SU-DHL-6 (cell line): ENCODE measurements around the gene PIK3C2B.

Source experiments
- H2AFZ ChIP-seq: fragments of 200-600 bp; sonication (generic); 2 replicates; pipeline ENCODE4 v1.6.1; 2014; ENCODE audit warnings: low read depth, mild to moderate bottlenecking, moderate library complexity, mixed read lengths, antibody characterized with exemption, low read length; ENCODE audit not compliant: severe bottlenecking
- H3F3A ChIP-seq: fragments of 200-600 bp; shearing (Covaris generic); 2 replicates; pipeline ENCODE4 v1.6.0; 2016; ENCODE audit warnings: antibody characterized with exemption, mild to moderate bottlenecking; ENCODE audit not compliant: insufficient read depth
- H3K27ac ChIP-seq: fragments of 200-600 bp; sonication (generic); 2 replicates; pipeline ENCODE4 v1.5.1; 2016; ENCODE audit warnings: low read depth, mild to moderate bottlenecking, low read length, moderate library complexity, mixed read lengths
- H3K27me3 ChIP-seq: fragments of 200-600 bp; sonication (generic), shearing (Covaris generic); 2 replicates; pipeline ENCODE4 v1.6.0; 2014; ENCODE audit warnings: mild to moderate bottlenecking, low read length
- H3K36me3 ChIP-seq: fragments of 200-600 bp; sonication (generic); 2 replicates; pipeline ENCODE4 v1.6.1; 2014; ENCODE audit warnings: mild to moderate bottlenecking, low read length, mixed read lengths
- H3K4me2 ChIP-seq: fragments of 300-600, 200-600 bp; shearing (Covaris generic), sonication (generic); 2 replicates; pipeline ENCODE4 v1.6.0; 2014; ENCODE audit warnings: low read length, low read depth, mild to moderate bottlenecking; ENCODE audit not compliant: poor library complexity, severe bottlenecking
- H3K4me3 ChIP-seq: fragments of 200-600 bp; sonication (generic); 2 replicates; pipeline ENCODE4 v1.5.1; 2014; ENCODE audit warnings: antibody characterized with exemption, low read length, mild to moderate bottlenecking, mixed read lengths; ENCODE audit not compliant: insufficient read depth, poor library complexity, severe bottlenecking
- H3K79me2 ChIP-seq: fragments of 200-600 bp; sonication (generic); 2 replicates; pipeline ENCODE4 v1.6.1; 2014; ENCODE audit warnings: mild to moderate bottlenecking, low read length, moderate library complexity; ENCODE audit not compliant: insufficient read depth
- H3K9ac ChIP-seq: fragments of 200-600 bp; sonication (generic); 2 replicates; pipeline ENCODE4 v1.7.0; 2014; ENCODE audit warnings: mild to moderate bottlenecking, low read length
- H3K9me2 ChIP-seq: fragments of 200-600 bp; sonication (generic); replicated peaks from 2 replicates; pipeline ENCODE4 v1.6.1; 2014; ENCODE audit warnings: low read length; ENCODE audit not compliant: insufficient read depth
- H3K9me3 ChIP-seq: fragments of 200-600 bp; sonication (generic); 2 replicates; pipeline ENCODE4 v1.6.1; 2014; ENCODE audit warnings: low read length, mixed read lengths; ENCODE audit not compliant: insufficient read depth
- H4K20me1 ChIP-seq: fragments of 200-600 bp; sonication (generic); 2 replicates; pipeline ENCODE4 v1.6.1; 2014; ENCODE audit warnings: low read depth, mild to moderate bottlenecking, antibody characterized with exemption, low read length, moderate library complexity, mixed read lengths
- EZH2phosphoT487 ChIP-seq: fragments of 200-600 bp; sonication (generic), shearing (Covaris generic); conservative IDR thresholded peaks from 2 replicates; pipeline ENCODE4 v1.6.1; 2018; ENCODE audit warnings: mild to moderate bottlenecking, antibody characterized with exemption, low read length, moderate library complexity, mixed read lengths
- TF ChIP-seq, protein P1 (sequence below): fragments of 200-600 bp; sonication (generic); IDR thresholded peaks from one replicate; pipeline ENCODE4 v1.5.1; 2017; ENCODE audit warnings: antibody characterized with exemption, mild to moderate bottlenecking, low read length, moderate library complexity; ENCODE audit not compliant: insufficient read depth, poor library complexity, severe bottlenecking

Gene PIK3C2B, protein sequence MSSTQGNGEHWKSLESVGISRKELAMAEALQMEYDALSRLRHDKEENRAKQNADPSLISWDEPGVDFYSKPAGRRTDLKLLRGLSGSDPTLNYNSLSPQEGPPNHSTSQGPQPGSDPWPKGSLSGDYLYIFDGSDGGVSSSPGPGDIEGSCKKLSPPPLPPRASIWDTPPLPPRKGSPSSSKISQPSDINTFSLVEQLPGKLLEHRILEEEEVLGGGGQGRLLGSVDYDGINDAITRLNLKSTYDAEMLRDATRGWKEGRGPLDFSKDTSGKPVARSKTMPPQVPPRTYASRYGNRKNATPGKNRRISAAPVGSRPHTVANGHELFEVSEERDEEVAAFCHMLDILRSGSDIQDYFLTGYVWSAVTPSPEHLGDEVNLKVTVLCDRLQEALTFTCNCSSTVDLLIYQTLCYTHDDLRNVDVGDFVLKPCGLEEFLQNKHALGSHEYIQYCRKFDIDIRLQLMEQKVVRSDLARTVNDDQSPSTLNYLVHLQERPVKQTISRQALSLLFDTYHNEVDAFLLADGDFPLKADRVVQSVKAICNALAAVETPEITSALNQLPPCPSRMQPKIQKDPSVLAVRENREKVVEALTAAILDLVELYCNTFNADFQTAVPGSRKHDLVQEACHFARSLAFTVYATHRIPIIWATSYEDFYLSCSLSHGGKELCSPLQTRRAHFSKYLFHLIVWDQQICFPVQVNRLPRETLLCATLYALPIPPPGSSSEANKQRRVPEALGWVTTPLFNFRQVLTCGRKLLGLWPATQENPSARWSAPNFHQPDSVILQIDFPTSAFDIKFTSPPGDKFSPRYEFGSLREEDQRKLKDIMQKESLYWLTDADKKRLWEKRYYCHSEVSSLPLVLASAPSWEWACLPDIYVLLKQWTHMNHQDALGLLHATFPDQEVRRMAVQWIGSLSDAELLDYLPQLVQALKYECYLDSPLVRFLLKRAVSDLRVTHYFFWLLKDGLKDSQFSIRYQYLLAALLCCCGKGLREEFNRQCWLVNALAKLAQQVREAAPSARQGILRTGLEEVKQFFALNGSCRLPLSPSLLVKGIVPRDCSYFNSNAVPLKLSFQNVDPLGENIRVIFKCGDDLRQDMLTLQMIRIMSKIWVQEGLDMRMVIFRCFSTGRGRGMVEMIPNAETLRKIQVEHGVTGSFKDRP (N-terminal part only)

DNA sequence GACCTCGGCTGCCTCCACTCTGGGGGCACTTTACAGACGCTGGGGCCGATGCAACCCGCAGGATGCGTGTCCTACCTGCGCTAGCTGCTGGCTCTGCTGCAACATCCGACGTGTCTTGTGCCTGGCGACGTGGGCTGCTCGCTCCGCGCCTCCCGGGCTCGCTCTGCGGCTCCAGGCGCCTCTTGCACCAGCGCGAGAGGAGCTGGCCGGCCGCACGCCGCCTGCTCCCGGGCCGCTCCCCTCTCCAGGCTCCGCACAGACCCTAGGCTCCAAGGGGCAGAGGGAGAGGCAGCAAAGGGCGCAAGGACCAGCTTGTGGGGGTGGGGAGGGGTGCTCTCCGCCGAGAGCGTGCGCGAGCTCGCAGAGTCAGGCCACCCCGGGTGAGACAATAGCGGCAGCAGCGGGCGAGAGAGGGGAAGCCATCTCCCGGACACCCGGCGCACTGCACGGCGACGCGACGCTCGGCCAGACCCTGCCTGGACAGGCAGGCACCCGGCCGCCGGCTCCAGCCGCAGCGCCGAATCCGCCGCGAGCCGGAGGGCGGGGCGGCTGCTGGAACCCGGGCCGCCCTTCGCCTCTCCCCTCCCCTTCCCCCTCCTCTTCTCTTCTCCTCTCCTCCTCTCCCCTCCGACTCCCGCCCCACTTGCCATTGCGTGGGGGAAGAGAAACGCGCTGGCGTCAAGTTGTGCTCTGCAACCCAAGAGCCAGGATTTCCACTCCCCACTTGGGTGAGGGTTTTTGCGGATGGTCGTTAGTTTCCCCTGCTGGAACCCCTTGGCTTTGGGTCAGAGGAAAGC is at the start of gene PIK3C2B:
TSS of gene PIK3C2B (minus strand) at position 525 of the 797 bp plus-strand sequence. CDS start 25,003 bp downstream, outside the sequence.
- Histone ChIP-seq H3K4me3 (peak within 1 kb of the TSS; percentile 50), H3K79me2 (no peaks in the 10 kb centered on the region), H3K36me3 (no peaks in the 10 kb centered on the region), H3K9ac (peak within 1 kb of the TSS; percentile 48), H2AFZ (peak within 1 kb of the TSS; percentile 71), H3F3A (peaks cover 4% of the 10 kb centered on the region), H3K4me2 (peak within 1 kb of the TSS; percentile 63), H4K20me1 (no peaks in the 10 kb centered on the region), H3K9me2 (no peaks in the 10 kb centered on the region), H3K27ac (no peak within 1 kb of the TSS), H3K9me3 (no peaks in the 10 kb centered on the region), H3K27me3 (no peaks in the 10 kb centered on the region)
- no peak for TF ChIP-seq EZH2phosphoT487
- TF ChIP-seq, protein P1, sequence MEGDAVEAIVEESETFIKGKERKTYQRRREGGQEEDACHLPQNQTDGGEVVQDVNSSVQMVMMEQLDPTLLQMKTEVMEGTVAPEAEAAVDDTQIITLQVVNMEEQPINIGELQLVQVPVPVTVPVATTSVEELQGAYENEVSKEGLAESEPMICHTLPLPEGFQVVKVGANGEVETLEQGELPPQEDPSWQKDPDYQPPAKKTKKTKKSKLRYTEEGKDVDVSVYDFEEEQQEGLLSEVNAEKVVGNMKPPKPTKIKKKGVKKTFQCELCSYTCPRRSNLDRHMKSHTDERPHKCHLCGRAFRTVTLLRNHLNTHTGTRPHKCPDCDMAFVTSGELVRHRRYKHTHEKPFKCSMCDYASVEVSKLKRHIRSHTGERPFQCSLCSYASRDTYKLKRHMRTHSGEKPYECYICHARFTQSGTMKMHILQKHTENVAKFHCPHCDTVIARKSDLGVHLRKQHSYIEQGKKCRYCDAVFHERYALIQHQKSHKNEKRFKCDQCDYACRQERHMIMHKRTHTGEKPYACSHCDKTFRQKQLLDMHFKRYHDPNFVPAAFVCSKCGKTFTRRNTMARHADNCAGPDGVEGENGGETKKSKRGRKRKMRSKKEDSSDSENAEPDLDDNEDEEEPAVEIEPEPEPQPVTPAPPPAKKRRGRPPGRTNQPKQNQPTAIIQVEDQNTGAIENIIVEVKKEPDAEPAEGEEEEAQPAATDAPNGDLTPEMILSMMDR = no peak

DNA sequence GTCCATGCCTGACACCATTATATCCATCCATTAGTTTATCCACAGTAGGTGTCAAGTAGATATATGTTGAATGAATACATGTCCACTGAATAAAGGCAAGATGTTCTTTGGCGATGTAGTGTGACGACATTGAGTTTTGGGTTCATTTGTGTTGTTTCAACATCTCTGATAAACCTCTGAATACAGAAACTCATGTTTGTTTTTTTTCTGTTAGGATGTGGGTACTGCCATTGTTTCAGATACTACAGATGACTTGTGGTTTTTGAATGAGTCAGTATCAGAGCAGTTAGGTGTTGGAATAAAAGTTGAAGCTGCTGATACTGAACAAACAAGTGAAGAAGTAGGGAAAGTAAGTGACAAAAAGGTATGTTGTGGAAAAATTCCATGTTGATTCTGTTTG is 49.7 kb upstream of the PIK3C2B start:
- TF ChIP-seq EZH2phosphoT487 = no peak
- TF ChIP-seq, protein P1 = no peak
- Histone ChIP-seq H3K36me3 (peaks cover 66% of the 10 kb centered on the region), H3K27ac (no peak overlapping the region), H4K20me1 (no peaks in the 10 kb centered on the region), H3K9me3 (no peaks in the 10 kb centered on the region), H3K4me3 (no peak overlapping the region), H3K9me2 (no peaks in the 10 kb centered on the region), H3K4me2 (no peak overlapping the region), H3F3A (no peaks in the 10 kb centered on the region), H2AFZ (no peak overlapping the region), H3K79me2 (0 out of 2 replicates have a peak, but pooled peaks cover 4% of the 10 kb centered on the region), H3K9ac (no peak overlapping the region), H3K27me3 (no peaks in the 10 kb centered on the region)

DNA sequence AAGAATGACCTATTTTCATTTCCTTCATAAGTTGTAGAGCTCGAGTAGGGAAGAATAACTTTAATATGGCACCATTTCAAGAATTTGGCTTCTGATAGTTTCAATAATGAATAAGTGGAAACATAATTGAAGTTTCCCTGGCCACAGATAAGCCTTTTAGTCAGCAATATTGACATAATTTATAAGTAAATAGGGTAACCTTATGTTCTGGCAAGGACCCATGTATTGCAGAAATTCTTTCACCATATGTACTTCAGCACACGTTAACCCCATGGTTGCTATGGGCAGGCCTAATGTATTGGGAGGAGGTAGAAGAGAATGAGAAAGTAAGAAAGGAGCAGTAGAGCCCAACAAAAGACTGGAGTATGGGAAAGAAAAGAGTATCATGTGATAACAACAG is 47.0 kb upstream of the PIK3C2B start:
- Histone ChIP-seq H3F3A (no peaks in the 10 kb centered on the region), H3K27ac (no peak overlapping the region), H3K4me3 (no peak overlapping the region), H3K9me2 (no peaks in the 10 kb centered on the region), H3K9me3 (no peaks in the 10 kb centered on the region), H3K9ac (no peak overlapping the region), H3K79me2 (0 out of 2 replicates have a peak, but pooled peaks cover 11% of the 10 kb centered on the region), H2AFZ (no peak overlapping the region), H3K4me2 (no peak overlapping the region), H3K27me3 (no peaks in the 10 kb centered on the region), H4K20me1 (peaks cover 5% of the 10 kb centered on the region; the same call in 1 of the 2 replicates), H3K36me3 (peaks cover 64% of the 10 kb centered on the region)
- TF ChIP-seq EZH2phosphoT487 = no peak
- TF ChIP-seq, protein P1 = no peak
